ENCODE data around the gene LAMA1.

GRCh38 chr18:7066965-7067555, 50.5 kb downstream of the LAMA1 start:
- TF ChIP-seq, protein P1, sequence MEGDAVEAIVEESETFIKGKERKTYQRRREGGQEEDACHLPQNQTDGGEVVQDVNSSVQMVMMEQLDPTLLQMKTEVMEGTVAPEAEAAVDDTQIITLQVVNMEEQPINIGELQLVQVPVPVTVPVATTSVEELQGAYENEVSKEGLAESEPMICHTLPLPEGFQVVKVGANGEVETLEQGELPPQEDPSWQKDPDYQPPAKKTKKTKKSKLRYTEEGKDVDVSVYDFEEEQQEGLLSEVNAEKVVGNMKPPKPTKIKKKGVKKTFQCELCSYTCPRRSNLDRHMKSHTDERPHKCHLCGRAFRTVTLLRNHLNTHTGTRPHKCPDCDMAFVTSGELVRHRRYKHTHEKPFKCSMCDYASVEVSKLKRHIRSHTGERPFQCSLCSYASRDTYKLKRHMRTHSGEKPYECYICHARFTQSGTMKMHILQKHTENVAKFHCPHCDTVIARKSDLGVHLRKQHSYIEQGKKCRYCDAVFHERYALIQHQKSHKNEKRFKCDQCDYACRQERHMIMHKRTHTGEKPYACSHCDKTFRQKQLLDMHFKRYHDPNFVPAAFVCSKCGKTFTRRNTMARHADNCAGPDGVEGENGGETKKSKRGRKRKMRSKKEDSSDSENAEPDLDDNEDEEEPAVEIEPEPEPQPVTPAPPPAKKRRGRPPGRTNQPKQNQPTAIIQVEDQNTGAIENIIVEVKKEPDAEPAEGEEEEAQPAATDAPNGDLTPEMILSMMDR (IDR thresholded peaks at IDR 0.05; ENCODE audit: borderline replicate concordance, extremely low read depth, low read length, poor library complexity, severe bottlenecking): no peak
- TF ChIP-seq EZH2 (IDR thresholded peaks at IDR 0.05; ENCODE audit: borderline replicate concordance, low read depth, low read length, severe bottlenecking): no peak
